Measurements from ENCODE around the gene SUMO3.
A peak's percentile ranks its signal among the peaks of the same experiment; 100 is the strongest.

Gene SUMO3

GRCh38 chr21:44853601-44854390, 35.9 kb upstream of the SUMO3 start:
- Histone ChIP-seq H3K9ac (ENCODE audit: low read length) (no peak overlapping the region), H3K36me3 (replicated peaks; ENCODE audit: insufficient read depth, low read length) (0 out of 2 replicates have a peak, but pooled peaks cover 10% of the 10 kb centered on the region), H3K27me3 (replicated peaks; ENCODE audit: insufficient read depth, low read length) (no peaks in the 10 kb centered on the region), H3K4me3 (ENCODE audit: low read length) (no peak overlapping the region), H3K4me1 (ENCODE audit: low read length) (no peaks in the 10 kb centered on the region), H3K27ac (ENCODE audit: low read length) (no peak overlapping the region), H3F3A (ENCODE audit: insufficient read depth, low read length) (no peaks in the 10 kb centered on the region), H3K9me3 (replicated peaks; ENCODE audit: insufficient read depth, low read length) (no peaks in the 10 kb centered on the region), H3K79me2 (ENCODE audit: low read length) (peaks cover 6% of the 10 kb centered on the region; the same call in 1 of the 2 replicates), H2AFZ (ENCODE audit: low read length) (no peak overlapping the region), H4K20me1 (ENCODE audit: insufficient read depth, low read length) (no peaks in the 10 kb centered on the region), H3K9me2 (replicated peaks; ENCODE audit: insufficient read depth, low read length) (no peaks in the 10 kb centered on the region), H3K4me2 (ENCODE audit: low read depth, low read length) (no peak overlapping the region)
- DNase-seq = peak; percentile 4
- TF ChIP-seq EZH2 (optimal IDR thresholded peaks at IDR 0.05; ENCODE audit: low read depth, low read length) = no peak
- TF ChIP-seq CTCF (IDR thresholded peaks at IDR 0.05; ENCODE audit: low read length) = no peak
- no peak for TF ChIP-seq EZH2phosphoT487 (IDR thresholded peaks at IDR 0.05; ENCODE audit: low read length)

- Histone ChIP-seq H3K36me3 (replicated peaks; ENCODE audit: insufficient read depth, low read length) (0 out of 2 replicates have a peak, but pooled peaks cover 10% of the 10 kb centered on the region), H3K9me3 (replicated peaks; ENCODE audit: insufficient read depth, low read length) (no peaks in the 10 kb centered on the region), H3K79me2 (ENCODE audit: low read length) (0 out of 2 replicates have a peak, but pooled peaks cover 2% of the 10 kb centered on the region), H3K4me3 (ENCODE audit: low read length) (no peak overlapping the region), H2AFZ (ENCODE audit: low read length) (no peak overlapping the region), H4K20me1 (ENCODE audit: insufficient read depth, low read length) (no peaks in the 10 kb centered on the region), H3K9ac (ENCODE audit: low read length) (no peak overlapping the region), H3K9me2 (replicated peaks; ENCODE audit: insufficient read depth, low read length) (no peaks in the 10 kb centered on the region), H3K4me2 (ENCODE audit: low read depth, low read length) (no peak overlapping the region), H3K27me3 (replicated peaks; ENCODE audit: insufficient read depth, low read length) (peaks cover 10% of the 10 kb centered on the region), H3K4me1 (ENCODE audit: low read length) (no peaks in the 10 kb centered on the region), H3F3A (ENCODE audit: insufficient read depth, low read length) (no peaks in the 10 kb centered on the region), H3K27ac (ENCODE audit: low read length) (no peak overlapping the region)
- TF ChIP-seq EZH2phosphoT487 (IDR thresholded peaks at IDR 0.05; ENCODE audit: low read length) (no peak), CTCF (IDR thresholded peaks at IDR 0.05; ENCODE audit: low read length) (no peak), EZH2 (optimal IDR thresholded peaks at IDR 0.05; ENCODE audit: low read depth, low read length) (no peak)
- DNase-seq = no peak
These were observed 33.2 kb upstream of the SUMO3 start for GRCh38 chr21:44850905-44851657.

GRCh38 chr21:44850208-44850800, 32.4 kb upstream of the SUMO3 start:
- no peaks in the 10 kb centered on the region for H4K20me1 ChIP-seq (ENCODE audit: insufficient read depth, low read length)
- no peak overlapping the region for H3K4me2 ChIP-seq (ENCODE audit: low read depth, low read length)
- no peak overlapping the region for H3K4me3 ChIP-seq (ENCODE audit: low read length)
- no peak for DNase-seq
- no peaks in the 10 kb centered on the region for H3K9me3 ChIP-seq (replicated peaks; ENCODE audit: insufficient read depth, low read length)
- peaks cover 17% of the 10 kb centered on the region for H3K27me3 ChIP-seq (replicated peaks; ENCODE audit: insufficient read depth, low read length)
- H3K9ac ChIP-seq (ENCODE audit: low read length) = no peak overlapping the region
- no peaks in the 10 kb centered on the region for H3F3A ChIP-seq (ENCODE audit: insufficient read depth, low read length)
- no peak for TF ChIP-seq EZH2 (optimal IDR thresholded peaks at IDR 0.05; ENCODE audit: low read depth, low read length)
- TF ChIP-seq CTCF (IDR thresholded peaks at IDR 0.05; ENCODE audit: low read length) = no peak
- TF ChIP-seq EZH2phosphoT487 (IDR thresholded peaks at IDR 0.05; ENCODE audit: low read length) = no peak
- no peaks in the 10 kb centered on the region for H3K4me1 ChIP-seq (ENCODE audit: low read length)
- 0 out of 2 replicates have a peak, but pooled peaks cover 10% of the 10 kb centered on the region for H3K36me3 ChIP-seq (replicated peaks; ENCODE audit: insufficient read depth, low read length)
- H2AFZ ChIP-seq (ENCODE audit: low read length) = no peak overlapping the region
- H3K79me2 ChIP-seq (ENCODE audit: low read length) = 0 out of 2 replicates have a peak, but pooled peaks cover 2% of the 10 kb centered on the region
- no peaks in the 10 kb centered on the region for H3K9me2 ChIP-seq (replicated peaks; ENCODE audit: insufficient read depth, low read length)
- no peak overlapping the region for H3K27ac ChIP-seq (ENCODE audit: low read length)

Data from MM.1S (cell line).